SK-N-DZ (cell line): ENCODE data around the gene AKAP7.
"Not testable (repeated sequence)": the region's sequence is repeated elsewhere in the genome, so short reads cannot be mapped to it uniquely, and the experiment has no call there.

Experiments
- DNase-seq: peaks from one replicate; pipeline ENCODE4 v3.0.0-alpha.2; 2015; ENCODE audit warnings: low spot score

AKAP7 gene

GRCh38 chr6:131251590-131252199, 116.4 kb downstream of the AKAP7 start:
- no peak for DNase-seq

DNA sequence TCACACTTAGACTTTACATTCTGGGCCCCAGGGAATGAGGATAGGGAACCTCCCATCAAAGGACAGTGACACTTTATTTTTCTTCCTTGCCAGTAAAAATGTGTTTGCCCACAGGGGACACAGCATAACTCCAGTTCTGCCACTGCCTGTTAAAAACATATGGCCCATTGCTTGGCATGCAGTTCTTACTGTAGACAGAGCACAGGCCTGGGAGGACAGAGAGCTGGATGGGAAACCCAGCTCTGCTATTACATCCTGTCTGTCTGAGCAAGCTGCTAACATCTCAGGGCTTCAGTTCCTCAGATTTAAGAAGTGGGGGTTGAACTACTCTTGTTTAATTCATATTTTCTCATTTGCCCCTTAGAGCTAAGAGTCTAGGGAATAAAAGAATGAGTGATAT, 120.2 kb downstream of the AKAP7 start:
- no peak for DNase-seq

DNA sequence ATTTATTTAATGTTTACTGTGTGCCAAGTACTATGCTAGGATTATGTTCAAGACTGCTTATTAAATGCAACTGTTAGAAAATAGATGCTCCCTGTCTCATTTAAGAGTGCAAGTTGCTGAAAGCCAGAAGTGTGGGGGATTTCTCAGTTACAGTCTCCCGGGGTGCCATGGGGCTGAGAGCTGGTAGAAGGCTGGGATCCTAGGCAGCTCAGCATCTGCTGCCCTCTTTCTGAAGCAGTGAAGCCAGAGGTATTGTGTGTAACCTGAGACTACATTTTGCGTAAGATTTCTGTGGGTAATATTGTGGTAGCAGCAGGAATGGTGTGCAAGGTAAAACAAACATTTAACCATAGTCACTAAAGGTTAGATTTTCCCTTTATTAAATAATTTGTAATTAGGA, 120.6 kb downstream of the AKAP7 start:
- no peak for DNase-seq

GRCh38 chr6:131257104-131257503, 121.8 kb downstream of the AKAP7 start:
- no peak for DNase-seq

- DNase-seq = no peak
These were observed 122.9 kb downstream of the AKAP7 start for GRCh38 chr6:131258010-131258652.

DNA sequence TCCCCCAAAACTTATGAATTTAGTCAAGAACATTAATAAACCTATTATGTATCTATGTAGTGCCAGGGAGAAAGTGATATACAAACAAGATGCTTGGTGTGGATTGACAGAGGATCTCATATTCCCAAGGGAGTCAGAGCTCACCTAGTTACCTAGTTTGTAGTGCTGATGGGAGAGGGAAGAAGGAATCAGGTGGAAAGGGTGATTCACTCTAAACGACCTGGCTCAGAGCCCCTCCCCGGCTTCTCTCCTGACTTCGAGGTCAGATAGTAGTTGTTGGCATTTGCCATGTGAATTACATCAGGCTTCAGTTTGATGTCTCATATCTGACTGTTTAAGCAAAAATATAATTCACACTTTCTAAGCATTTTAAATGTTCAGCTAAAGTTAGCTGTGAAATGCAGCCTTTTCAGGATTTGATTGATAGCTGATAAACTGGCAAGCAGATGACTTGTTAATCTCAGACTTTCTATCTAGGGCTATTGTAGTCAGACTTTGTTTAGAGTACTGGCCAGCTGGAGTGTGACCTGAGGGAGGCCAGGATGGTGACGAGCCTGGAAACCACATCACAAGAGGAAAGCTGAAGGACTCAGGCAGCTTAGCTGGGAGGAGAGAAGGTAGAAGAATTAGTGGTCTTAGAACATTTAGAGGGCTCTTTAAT, 123.7 kb downstream of the AKAP7 start:
- DNase-seq = no peak

DNA sequence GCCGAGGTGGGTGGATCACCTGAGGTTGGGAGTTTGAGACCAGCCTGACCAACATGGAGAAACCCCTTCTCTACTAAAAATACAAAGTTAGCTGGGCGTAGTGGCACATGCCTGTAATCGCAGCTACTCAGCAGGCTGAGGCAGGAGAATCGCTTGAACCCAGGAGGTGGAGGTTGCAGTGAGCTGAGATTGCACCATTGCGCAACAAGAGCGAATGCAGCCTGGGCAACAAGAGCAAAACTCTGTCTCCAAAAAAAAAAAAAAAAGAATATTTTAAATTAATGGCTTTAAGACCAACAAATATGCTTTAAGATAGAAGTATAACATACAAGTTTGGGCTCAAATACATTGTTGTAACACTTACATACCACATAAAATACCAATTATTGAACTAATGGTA, 125.7 kb downstream of the AKAP7 start:
- not testable (repeated sequence) for DNase-seq

DNA sequence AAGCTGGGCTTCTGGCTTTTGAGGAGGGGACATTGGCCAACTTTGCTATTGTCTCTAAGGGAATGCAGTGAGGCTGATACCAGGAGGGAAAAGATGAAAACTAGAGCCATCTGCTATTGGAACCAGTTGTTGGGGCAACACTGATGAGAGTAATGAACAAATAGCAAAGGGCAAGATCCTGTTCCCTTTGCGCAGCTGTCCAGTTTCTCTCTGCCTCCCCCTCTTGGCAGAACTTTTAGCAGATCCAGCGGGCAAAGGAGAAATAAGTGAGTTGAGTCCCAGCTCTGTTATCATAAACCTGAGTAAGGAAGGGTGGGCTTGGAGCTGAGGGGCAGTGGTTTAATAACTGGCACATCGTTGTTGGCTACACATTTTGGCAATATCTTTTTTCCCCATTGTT, 126.8 kb downstream of the AKAP7 start:
- DNase-seq = no peak

GRCh38 chr6:131265939-131266338, 130.7 kb downstream of the AKAP7 start:
- no peak for DNase-seq

DNA sequence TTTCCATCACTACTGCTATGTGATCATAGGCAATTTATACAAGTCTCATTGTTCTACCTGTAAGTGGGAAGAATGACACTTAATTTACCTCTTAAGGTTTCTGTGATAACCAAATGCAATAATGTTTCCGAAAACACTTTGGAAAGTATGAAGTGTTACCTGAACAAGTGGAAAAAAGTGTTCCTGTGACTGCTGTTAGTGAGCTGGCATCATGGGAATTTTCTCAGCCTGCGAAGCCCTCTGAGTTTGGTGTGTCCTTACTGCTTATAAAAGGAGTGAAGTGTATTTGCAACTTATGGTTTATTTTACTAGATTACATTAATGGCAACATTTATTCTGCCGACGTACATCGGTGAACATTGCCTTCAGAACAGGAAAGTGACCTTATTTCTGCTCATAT, 133.0 kb downstream of the AKAP7 start:
- no peak for DNase-seq

DNA sequence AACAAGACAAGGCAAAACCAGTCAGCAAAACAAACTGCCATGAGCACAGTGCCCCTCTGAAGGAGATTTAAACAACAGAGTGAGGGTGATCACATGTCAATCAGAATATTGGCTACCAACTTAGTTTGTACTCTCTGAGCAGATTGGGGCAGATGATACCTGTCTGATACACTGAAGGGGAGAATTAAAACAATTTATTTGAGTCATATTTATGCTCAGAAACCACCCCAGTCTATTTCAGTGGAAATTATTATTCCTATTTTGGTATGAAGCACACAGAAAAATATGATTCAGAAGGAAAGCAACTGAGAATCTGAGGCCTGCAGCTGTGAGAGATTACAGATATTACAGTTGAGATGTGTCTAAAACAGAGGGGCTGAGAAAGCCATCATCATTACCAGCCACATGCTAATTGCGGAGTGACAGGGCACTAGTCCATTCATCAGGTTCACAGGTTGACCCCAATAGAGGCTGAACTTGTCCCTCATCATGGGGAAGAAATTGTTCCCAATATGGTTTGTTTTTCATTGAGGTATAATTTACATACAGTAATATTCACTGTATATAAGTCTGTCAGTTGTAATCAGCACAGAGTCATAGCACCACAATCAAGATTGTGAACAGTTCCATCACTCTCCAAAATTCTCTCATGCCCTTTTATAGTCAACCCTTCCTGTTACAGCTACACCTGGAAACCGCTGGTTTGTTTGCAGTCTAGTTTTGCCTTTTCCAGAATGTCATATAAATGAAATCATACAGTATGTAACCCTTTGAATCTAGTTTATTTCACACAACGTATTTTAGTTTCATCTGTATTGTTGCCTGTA, 134.5 kb downstream of the AKAP7 start:
- DNase-seq = no peak

DNA sequence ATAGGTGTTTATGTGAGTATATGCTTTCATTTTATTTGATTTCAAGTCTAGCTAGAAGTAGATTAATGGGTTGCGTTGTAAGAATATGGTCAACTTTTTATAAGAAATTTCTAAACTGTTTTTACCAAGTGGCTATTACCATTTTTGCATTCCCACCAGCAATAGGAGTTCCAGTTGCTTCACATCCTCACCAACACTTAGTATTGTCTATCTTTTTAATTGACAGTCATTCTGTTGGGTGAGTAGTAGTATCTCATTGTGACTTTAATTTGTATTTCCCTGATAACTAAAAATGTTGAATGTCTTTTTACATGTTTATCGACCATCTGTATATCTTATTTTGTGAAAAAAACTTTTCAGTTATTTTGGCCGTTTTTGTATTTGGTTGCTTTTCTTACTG, 135.3 kb downstream of the AKAP7 start:
- no peak for DNase-seq

- no peak for DNase-seq
These were observed 140.0 kb downstream of the AKAP7 start for GRCh38 chr6:131275273-131275672.

DNA sequence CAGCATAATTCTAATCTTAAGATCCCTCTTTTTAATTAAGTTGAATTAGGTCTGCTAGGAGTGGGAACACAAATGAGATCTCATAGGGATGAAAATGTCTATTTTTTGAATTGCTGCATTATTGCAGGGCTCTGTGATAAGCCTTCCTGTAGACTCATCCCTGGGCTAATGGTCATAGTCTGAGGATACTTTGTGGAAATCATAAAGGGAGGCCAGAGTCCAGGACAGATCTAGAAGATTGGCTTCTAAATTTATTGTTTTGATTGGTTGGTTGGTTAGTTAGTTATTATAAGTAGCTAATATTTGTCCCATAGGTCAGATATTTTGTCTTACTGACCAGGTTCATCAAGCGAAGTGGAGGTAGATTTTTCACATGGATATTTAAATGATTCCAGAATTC, 142.3 kb downstream of the AKAP7 start:
- DNase-seq = no peak

DNA sequence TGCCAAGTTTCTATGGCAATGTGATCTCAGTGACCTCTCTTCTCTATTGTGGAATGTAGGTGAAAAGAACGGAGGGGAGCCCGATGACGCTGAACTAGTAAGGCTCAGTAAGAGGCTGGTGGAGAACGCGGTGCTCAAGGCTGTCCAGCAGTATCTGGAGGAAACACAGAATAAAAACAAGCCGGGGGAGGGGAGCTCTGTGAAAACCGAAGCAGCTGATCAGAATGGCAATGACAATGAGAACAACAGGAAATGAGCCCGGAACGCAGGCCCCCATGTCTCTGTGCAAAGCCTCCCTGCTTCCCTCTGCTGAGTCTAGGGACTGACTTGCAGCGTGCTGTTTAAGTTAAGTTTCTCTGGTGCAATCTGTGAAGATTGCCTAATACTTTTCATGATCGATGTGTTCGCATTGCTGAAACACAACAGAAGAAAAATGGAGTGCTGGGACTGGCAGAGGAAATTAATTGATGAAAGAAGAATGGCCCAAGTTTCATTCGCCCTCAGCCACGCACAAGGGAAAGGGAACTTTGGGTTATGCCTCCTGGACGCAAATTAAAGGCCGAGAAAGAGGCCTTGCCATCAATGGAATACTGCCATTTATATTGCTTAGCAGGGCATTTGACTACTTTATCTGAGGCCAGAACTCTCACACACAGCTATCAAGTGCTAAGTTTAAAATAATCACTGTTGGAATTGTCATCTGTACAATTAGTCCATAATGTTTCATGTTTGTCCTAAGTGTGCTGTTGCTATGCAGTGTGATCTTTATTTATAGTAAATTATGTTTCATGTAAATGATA, 146.4 kb downstream of the AKAP7 start:
- DNase-seq = no peak

- DNase-seq = no peak
These were observed 147.1 kb downstream of the AKAP7 start for GRCh38 chr6:131282365-131282764.

DNA sequence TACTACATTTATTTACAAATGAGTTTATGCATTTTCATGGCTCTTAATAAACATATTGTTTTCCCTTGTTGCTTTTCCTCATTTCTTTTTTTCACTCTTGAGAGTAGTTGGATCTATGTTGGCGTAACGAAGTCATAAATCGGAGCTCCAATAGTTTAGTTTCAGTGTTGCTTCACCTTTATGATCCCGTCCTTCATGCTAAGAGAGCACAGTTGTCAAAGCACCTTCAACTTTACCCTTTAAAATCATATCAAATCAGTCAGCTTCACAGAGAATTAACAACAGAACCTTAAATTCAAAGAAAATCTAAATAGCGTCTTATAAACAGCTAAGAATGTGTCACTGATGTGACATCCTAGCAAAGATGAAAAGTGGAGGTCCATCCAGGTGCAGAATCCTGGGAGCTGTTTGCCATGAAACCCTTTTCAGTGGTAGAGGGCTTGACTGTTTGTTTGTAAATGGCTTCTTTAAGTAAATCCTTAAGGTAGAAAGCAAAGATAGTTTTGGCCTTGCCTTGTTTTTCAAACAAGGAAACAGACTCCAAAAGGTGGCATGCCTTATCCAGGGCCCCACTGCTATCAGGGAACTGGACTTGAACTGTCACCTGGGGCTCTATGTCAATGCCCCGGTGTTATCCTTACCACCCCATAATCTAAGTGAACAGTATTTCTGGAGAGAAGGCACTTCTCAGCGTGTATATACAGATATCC, 148.4 kb downstream of the AKAP7 start:
- no peak for DNase-seq

DNA sequence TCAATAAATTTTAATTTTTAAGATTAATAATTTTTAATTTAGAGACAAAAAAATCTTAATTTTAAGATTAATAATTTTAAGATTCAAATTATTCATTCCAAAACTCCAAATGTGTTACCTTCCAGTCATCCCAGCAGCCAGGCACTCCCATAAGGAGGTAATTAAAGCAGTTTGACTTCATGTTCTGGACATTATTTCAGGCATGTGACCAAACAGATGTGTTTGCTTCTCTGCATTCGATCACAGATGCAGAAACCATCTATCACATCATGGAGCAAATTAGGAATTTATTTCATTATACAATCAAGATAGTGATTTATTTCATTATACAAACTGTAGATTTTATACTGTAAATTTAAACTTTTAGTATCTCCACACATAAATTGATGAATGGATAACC, 150.3 kb downstream of the AKAP7 start:
- DNase-seq = no peak

GRCh38 chr6:131286469-131287040, 151.3 kb downstream of the AKAP7 start:
- no peak for DNase-seq

DNA sequence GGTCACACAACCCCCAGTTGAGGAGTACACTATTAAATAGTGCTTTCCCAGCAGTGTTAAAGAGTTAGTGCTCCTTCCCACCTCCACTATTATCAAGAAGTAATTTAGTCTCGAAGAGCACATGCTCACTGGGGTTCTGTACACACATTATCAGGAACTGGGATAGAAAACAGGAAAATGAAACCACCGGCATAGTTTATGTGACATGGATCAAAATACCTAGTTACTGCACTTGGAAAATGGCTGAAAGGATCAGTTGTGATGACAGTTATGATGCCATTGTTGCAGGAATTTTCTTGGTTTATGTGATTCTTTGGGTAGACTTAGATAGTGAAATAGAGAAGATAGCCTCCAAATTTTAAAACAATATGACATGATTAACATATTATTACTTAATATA, 152.9 kb downstream of the AKAP7 start:
- DNase-seq = no peak

- no peak for DNase-seq
These were observed 155.7 kb downstream of the AKAP7 start for GRCh38 chr6:131290955-131291354.
